Transverse colon (tissue), 4 donors: ENCODE data around the gene ATP6V0C. TPM values are rescaled to one million over a fixed set of nuclear protein-coding genes. Genes with fewer than 3 reads are reported as not detected.

Source experiments
- DNase-seq: peaks from one replicate; pipeline ENCODE4 v3.0.0-alpha.2; 2019
- H3K27ac ChIP-seq, 4 donors: fragments of 200-600 bp; sonication (generic); 2 replicates each; pipeline ENCODE4 v1.5.1; 2016 to 2018; ENCODE audit warnings: inconsistent platforms in 4 of 4
- H3K27me3 ChIP-seq: fragments of 200-600 bp; sonication (generic); 2 replicates; pipeline ENCODE4 v1.5.1; 2017; ENCODE audit warnings: inconsistent platforms
- H3K36me3 ChIP-seq, 4 donors: fragments of 200-600 bp; sonication (generic); 2 replicates each; pipeline ENCODE4 v1.5.1; 2017 to 2019; ENCODE audit warnings: inconsistent platforms in 4 of 4
- H3K4me1 ChIP-seq, 4 donors: fragments of 200-600 bp; sonication (generic); 2 replicates each; pipeline ENCODE4 v1.5.1; 2017 to 2020; ENCODE audit warnings: inconsistent platforms in 4 of 4
- H3K4me3 ChIP-seq, 4 donors: fragments of 200-600 bp; sonication (generic); 1 replicate in 1 of 4; 2 replicates in 3 of 4; pipeline versions ENCODE4 v1.5.1 to v1.6.1; 2017 to 2019; ENCODE audit warnings: inconsistent platforms in 4 of 4
- H3K9me3 ChIP-seq, 2 donors: fragments of 200-600 bp; sonication (generic); 2 replicates each; pipeline ENCODE4 v1.5.1; 2017 to 2019; ENCODE audit warnings: inconsistent platforms in 2 of 2
- CTCF ChIP-seq, 5 experiments: fragments of 200-600 bp in 3 of 5; fragments of 450-650 bp in 2 of 5; sonication (generic) in 3 of 5; IDR thresholded peaks; 1 replicate in 2 of 5; 2 replicates in 3 of 5; pipeline ENCODE4 v1.5.1; 2016 to 2017; ENCODE audit warnings: antibody characterized with exemption in 5 of 5, inconsistent platforms in 3 of 5, mild to moderate bottlenecking in 2 of 5, moderate library complexity in 1 of 5
- EP300 ChIP-seq: sonication (generic); formaldehyde crosslinking; IDR thresholded peaks from one replicate; pipeline ENCODE4 v1.6.1; 2017; ENCODE audit warnings: antibody characterized with exemption, low read depth
- POLR2A ChIP-seq: fragments of 450-650 bp; IDR thresholded peaks from one replicate; pipeline ENCODE4 v1.6.1; 2016; ENCODE audit warnings: antibody characterized with exemption, mild to moderate bottlenecking, moderate library complexity
- POLR2AphosphoS5 ChIP-seq, 3 donors: sonication (generic); formaldehyde crosslinking; IDR thresholded peaks; one replicate each; pipeline ENCODE4 v1.6.1; 2016; ENCODE audit warnings: antibody characterized with exemption in 3 of 3
- WGBS, 2 donors: methylation state at CpG; one replicate each; pipeline ENCODE4 v1.1.5; 2018; ENCODE audit warnings: low coverage in 1 of 2; 5-methylcytosine and 5-hydroxymethylcytosine counted together
- in situ Hi-C, 4 donors: fragments of 200-750 bp; cut with MboI; loops; one replicate each; pipeline versions ENCODE4 v1.15.0 to v1.15.1; 2017; ENCODE audit warnings: low sequenced_read_pairs in 3 of 4, low pct_ligation_motif_present in 1 of 4, low pct_unique_long_range_greater_than_20kb in 1 of 4
- intact Hi-C: fragments of 100-400 bp; cut with DNase I; formaldehyde crosslinking; loops from one replicate; pipeline ENCODE4 v1.15.1; 2023; ENCODE audit warnings: low total_unique reads
- total RNA-seq, 4 donors: library from RNA; depleted of rRNA; stranded (reverse); fragments of >200 nt; gene quantifications; one replicate each; pipeline ENCODE4 v1.1.0, GENCODE V29; 2016

Gene ATP6V0C
- total RNA-seq, 4 donors from 2014 or later, result 101 to 237 (median 135) TPM

DNA sequence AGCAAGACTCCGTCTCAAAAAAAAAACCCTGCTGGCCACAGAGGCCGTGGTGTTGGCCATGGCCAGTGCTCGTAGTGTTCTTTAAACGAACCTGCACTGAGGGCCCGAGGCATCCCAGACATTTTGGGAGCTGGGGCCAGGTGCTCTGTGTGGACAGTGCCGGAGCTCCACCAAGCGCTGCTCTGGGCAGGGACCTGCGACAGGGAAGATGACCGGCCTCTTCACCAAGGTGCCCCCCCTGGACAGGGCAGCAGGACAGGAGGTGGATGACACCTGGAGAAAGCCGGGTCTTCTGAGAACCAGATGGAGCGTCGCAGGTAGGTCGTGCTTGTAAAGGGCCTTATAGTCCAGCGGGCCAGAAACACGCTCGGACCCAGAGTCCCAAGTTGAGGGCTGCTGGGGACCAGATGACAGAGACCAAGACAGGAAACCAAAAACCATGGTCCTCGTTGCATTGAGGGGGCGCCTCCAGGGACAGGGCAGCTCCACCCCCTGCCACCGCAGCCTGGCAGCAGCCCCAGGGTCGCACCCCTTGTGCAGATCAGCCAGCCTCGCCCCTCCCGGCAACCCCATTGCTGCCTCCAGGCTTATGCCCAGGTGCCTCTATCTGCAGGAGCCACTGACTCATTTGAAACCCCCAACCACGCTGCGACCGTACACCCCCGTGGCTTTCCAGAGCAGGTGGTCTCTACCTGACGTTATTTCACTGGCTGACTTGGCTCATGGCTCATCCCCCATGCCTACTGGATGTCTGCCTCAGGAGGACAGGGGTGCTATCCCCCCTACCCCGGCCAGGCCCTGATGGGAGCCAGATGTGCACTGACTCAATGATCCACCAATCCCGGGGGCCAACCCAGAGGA lies 46.9 kb upstream of the ATP6V0C start:
- 58 to 78% methylated on average over 4 to 29 of the region's 29 CpGs for WGBS, 2 donors
- TF ChIP-seq POLR2AphosphoS5 (IDR thresholded peaks at IDR 0.05) (no peak), CTCF (IDR thresholded peaks at IDR 0.05) (no peak), EP300 (no peak), POLR2A (no peak)
- DNase-seq, result no peak
- H3K4me3 ChIP-seq, result peak overlapping the region in 2 of 4 donors; percentile 52 to 57
- H3K27ac ChIP-seq, result no peak overlapping the region
- in situ Hi-C loops (no loop called here), intact Hi-C loops (no loop called here)
- peaks cover 6 to 36% (median 29%) of the 10 kb centered on the region in 4 donors for H3K4me1 ChIP-seq
- H3K36me3 ChIP-seq, result no peaks in the 10 kb centered on the region
- H3K9me3 ChIP-seq, result no peaks in the 10 kb centered on the region
- H3K27me3 ChIP-seq, result peaks cover 48% of the 10 kb centered on the region

- in situ Hi-C loops (no loop called here), intact Hi-C loops (no loop called here)
- Histone ChIP-seq H3K9me3 (no peaks in the 10 kb centered on the region), H3K27ac (peak overlapping the region; percentile 14 to 56 (median 45)), H3K27me3 (peaks cover 56% of the 10 kb centered on the region), H3K4me1 (peaks cover 6 to 38% (median 29%) of the 10 kb centered on the region in 4 donors), H3K36me3 (no peaks in the 10 kb centered on the region), H3K4me3 (peak overlapping the region; percentile 31 to 57 (median 50))
- TF ChIP-seq POLR2A, result no peak
- TF ChIP-seq EP300, result no peak
- peak in 2 of 3 donors; percentile 11 to 35 for TF ChIP-seq POLR2AphosphoS5 (IDR thresholded peaks at IDR 0.05)
- TF ChIP-seq CTCF (IDR thresholded peaks at IDR 0.05), result peak in 1 of 5 experiments; percentile 5
- 2% methylated on average over 66 of the region's 80 CpGs; no CpG with 5 or more reads in 1 of the 2 donors for WGBS, 2 donors
- DNase-seq, result peak; percentile 66
Measured at GRCh38 chr16:2467528-2468232, 46.1 kb upstream of the ATP6V0C start.

- Histone ChIP-seq H3K9me3 (no peaks in the 10 kb centered on the region), H3K27me3 (peaks cover 62% of the 10 kb centered on the region), H3K36me3 (no peaks in the 10 kb centered on the region), H3K27ac (peak overlapping the region; percentile 14 to 56 (median 45)), H3K4me1 (peaks cover 6 to 40% (median 32%) of the 10 kb centered on the region in 4 donors), H3K4me3 (peak overlapping the region; percentile 31 to 57 (median 50))
- no peak for DNase-seq
- intact Hi-C loops, result no loop called here
- TF ChIP-seq POLR2AphosphoS5 (IDR thresholded peaks at IDR 0.05), result no peak
- no peak for TF ChIP-seq EP300
- no peak for TF ChIP-seq CTCF (IDR thresholded peaks at IDR 0.05)
- TF ChIP-seq POLR2A, result no peak
- 0% methylated on average over 24 of the region's 38 CpGs; no CpG with 5 or more reads in 1 of the 2 donors for WGBS, 2 donors
- in situ Hi-C loops, result no loop called here
Measured at GRCh38 chr16:2468233-2468724, 45.5 kb upstream of the ATP6V0C start.
